ENCODE results near the gene ENTPD8. TPM values are rescaled to one million over a fixed set of nuclear protein-coding genes. Genes with fewer than 3 reads are reported as not detected.

ENTPD8 gene
- total and polyA plus RNA-seq, 2 of the 13 experiments (the other 11 are each of a cell fraction or from before 2014, with no cell fraction given), result 0.26 to 0.44 TPM

GRCh38 chr9:137447722-137448601 lies 6.8 kb upstream of the ENTPD8 start (continued):
- TF ChIP-seq ZNF207 (IDR thresholded peaks at IDR 0.05; ENCODE audit: borderline replicate concordance), result no peak
- TF ChIP-seq RBFOX2 (IDR thresholded peaks at IDR 0.05; ENCODE audit: low read depth, low read length), result peak; percentile 53
- TF ChIP-seq AKAP8 (CRISPR knock-in tag; IDR thresholded peaks at IDR 0.05), result peak; percentile 80
- TF ChIP-seq ZNF790 (CRISPR knock-in tag; IDR thresholded peaks at IDR 0.05; ENCODE audit: borderline replicate concordance), result no peak

GRCh38 chr9:137446851-137447471 lies 5.8 kb upstream of the ENTPD8 start:
- no peak overlapping the region for H2AFZ ChIP-seq (ENCODE audit: low read length)
- WGBS (ENCODE audit: low lambda C conversion rate), result 92% methylated on average over 15 of the region's 21 CpGs
- no peaks in the 10 kb centered on the region for H3K27me3 ChIP-seq (ENCODE audit: control insufficient read depth in 1 of 2, insufficient read depth in 2 of 2, low read length in 2 of 2)
- H4K20me1 ChIP-seq (ENCODE audit: insufficient read depth, low read length), result peaks cover 7% of the 10 kb centered on the region; the same call in 1 of the 2 replicates
- POLR2A ChIA-PET, result interaction anchor here (3.3 kb wide), 1 partner anchor 24 kb away, joined by 12 read pairs; the partner anchor contains the start of genes EXD3 and NOXA1
- H3K4me1 ChIP-seq (ENCODE audit: insufficient read depth, low read length), result peaks cover 29% of the 10 kb centered on the region
- ATAC-seq (no peak; the same call in 2 of the 3 replicates), FAIRE-seq (no peak), DNase-seq (ENCODE audit: low spot score) (no peak)
- no TSS peak for BruUV-seq (replicated peaks)
- no peaks in the 10 kb centered on the region for H3K79me2 ChIP-seq (ENCODE audit: insufficient read depth, low read length)
- no peak overlapping the region for H3K9ac ChIP-seq (ENCODE audit: insufficient read depth, low read depth, low read length)
- CTCF ChIA-PET (ENCODE audit: low intra/inter-chr PET ratio, low total read pairs), result no interaction called here
- intact Hi-C loops (cut with micrococcal nuclease; ENCODE audit: unreplicated experiment), result loop anchor here (5.0 kb wide), 1 partner anchor 160 kb away; no protein-coding TSS in a partner anchor
- H3K9me3 ChIP-seq (ENCODE audit: low read length), result no peaks in the 10 kb centered on the region
- H3K4me2 ChIP-seq (ENCODE audit: low read depth, low read length), result no peak overlapping the region
- in situ Hi-C loops (cut with HindIII; ENCODE audit: extremely low pct_ligation_motif_present, low pct_unique_long_range_greater_than_20kb), result no loop called here
- no peak overlapping the region for H3K27ac ChIP-seq (ENCODE audit: extremely low read length, insufficient read depth, low read length)
- no peak overlapping the region for H3K4me3 ChIP-seq (replicated peaks in 1 of 3; ENCODE audit: insufficient read depth in 1 of 3, low read depth in 2 of 3, low read length in 3 of 3)
- H3K36me3 ChIP-seq (replicated peaks in 1 of 2; ENCODE audit: control insufficient read depth in 1 of 2, insufficient read depth in 2 of 2, low read length in 2 of 2), result peaks cover 0 to 13% of the 10 kb centered on the region in 2 experiments; a peak in 3 of 5 replicates
- TF ChIP-seq POLR2AphosphoS5 (IDR thresholded peaks at IDR 0.05; ENCODE audit: low read depth, low read length), result 0 out of 2 replicates have a peak, but pooled peaks have one; percentile 31
- no peak for TF ChIP-seq ZKSCAN8 (CRISPR knock-in tag; IDR thresholded peaks at IDR 0.05; ENCODE audit: borderline replicate concordance)
- no peak; the same call in 1 of the 2 replicates for TF ChIP-seq GATA4 (IDR thresholded peaks at IDR 0.05; ENCODE audit: borderline replicate concordance, low read depth)
- 0 out of 2 replicates have a peak, but pooled peaks have one; percentile 36 for TF ChIP-seq ZNF280B (CRISPR knock-in tag; IDR thresholded peaks at IDR 0.05; ENCODE audit: borderline replicate concordance)
- TF ChIP-seq TFAP4 (IDR thresholded peaks at IDR 0.05; ENCODE audit: borderline replicate concordance, low read depth), result no peak
- no peak for TF ChIP-seq HDAC2 (CRISPR knock-in tag; IDR thresholded peaks at IDR 0.05)
- TF ChIP-seq ZGPAT (CRISPR knock-in tag; IDR thresholded peaks at IDR 0.05), result 0 out of 2 replicates have a peak, but pooled peaks have one; percentile 1
- TF ChIP-seq GPN1 (CRISPR knock-in tag; IDR thresholded peaks at IDR 0.05; ENCODE audit: borderline replicate concordance), result no peak
- peak; percentile 78 for TF ChIP-seq ZNF326 (CRISPR knock-in tag; IDR thresholded peaks at IDR 0.05; ENCODE audit: borderline replicate concordance)
- TF ChIP-seq ZBTB38 (CRISPR knock-in tag; IDR thresholded peaks at IDR 0.05), result no peak; the same call in 1 of the 2 replicates
- TF ChIP-seq KDM2A (CRISPR knock-in tag; IDR thresholded peaks at IDR 0.05; ENCODE audit: borderline replicate concordance, low read depth), result 0 out of 2 replicates have a peak, but pooled peaks have one; percentile 18
- no peak for TF ChIP-seq NR0B2 (CRISPR knock-in tag; IDR thresholded peaks at IDR 0.05)
- TF ChIP-seq ZNF530 (CRISPR knock-in tag; IDR thresholded peaks at IDR 0.05; ENCODE audit: low read depth), result no peak
